Fibroblast of villous mesenchyme (primary cell): ENCODE measurements around the gene ZNF618. TPM values are rescaled to one million over a fixed set of nuclear protein-coding genes. Genes with fewer than 3 reads are reported as not detected.

Experiments used
- DNase-seq: peaks from one replicate; pipeline ENCODE4 v3.0.0-alpha.2; 2010; ENCODE audit warnings: low read depth
- H3K4me3 ChIP-seq: 2 replicates; pipeline ENCODE4 v1.5.1; 2011; ENCODE audit warnings: low read depth, mild to moderate bottlenecking, low read length
- total RNA-seq: library from RNA; depleted of rRNA; stranded (reverse); fragments of >200 nt; gene quantifications from 2 replicates; pipeline ENCODE4 v1.2.3, GENCODE V29; 2012
- TF ChIP-seq, protein P1 (sequence below): IDR thresholded peaks from 2 replicates; pipeline ENCODE4 v1.5.1; 2012; ENCODE audit warnings: low read depth, mild to moderate bottlenecking, low read length; ENCODE audit not compliant: insufficient read depth

ZNF618 gene
- total RNA-seq, 1 donor, result 12.5 TPM

DNA sequence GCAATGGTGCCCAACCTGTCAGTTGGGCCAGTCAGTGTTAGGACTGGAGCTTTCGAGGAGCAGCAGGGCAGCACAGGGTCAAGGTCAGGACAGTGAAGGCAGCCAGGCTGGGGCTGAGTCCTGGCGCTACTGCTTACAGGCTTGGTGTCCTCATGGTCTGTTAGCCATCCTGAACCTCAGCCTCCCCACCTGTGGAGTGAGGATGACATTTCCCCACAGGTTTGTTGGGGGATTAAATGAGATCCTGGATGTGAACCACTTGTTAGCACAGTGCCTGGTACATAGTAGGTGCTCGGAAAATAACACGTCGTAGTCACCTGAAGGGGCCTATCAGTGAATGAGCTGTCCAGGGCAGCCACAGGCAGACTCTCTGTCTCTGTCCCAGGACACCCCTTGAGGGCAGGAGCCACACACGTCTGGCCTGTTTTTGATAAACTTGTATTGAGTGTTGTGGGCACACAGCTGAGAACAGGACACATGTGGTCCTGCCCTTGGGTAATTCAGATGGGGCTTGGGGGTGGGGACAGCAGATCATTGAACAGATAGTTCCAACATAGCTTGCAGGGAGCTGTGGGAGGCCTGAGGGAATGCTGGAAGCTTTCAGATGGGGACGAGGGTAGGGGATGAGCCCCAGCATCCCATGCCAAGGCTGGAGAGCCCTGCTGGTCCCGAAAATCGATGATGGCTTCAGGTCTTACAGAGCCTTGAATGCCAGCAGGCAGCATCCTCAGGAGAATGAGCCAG is 132.7 kb downstream of the ZNF618 start:
- DNase-seq, result no peak
- TF ChIP-seq, protein P1, sequence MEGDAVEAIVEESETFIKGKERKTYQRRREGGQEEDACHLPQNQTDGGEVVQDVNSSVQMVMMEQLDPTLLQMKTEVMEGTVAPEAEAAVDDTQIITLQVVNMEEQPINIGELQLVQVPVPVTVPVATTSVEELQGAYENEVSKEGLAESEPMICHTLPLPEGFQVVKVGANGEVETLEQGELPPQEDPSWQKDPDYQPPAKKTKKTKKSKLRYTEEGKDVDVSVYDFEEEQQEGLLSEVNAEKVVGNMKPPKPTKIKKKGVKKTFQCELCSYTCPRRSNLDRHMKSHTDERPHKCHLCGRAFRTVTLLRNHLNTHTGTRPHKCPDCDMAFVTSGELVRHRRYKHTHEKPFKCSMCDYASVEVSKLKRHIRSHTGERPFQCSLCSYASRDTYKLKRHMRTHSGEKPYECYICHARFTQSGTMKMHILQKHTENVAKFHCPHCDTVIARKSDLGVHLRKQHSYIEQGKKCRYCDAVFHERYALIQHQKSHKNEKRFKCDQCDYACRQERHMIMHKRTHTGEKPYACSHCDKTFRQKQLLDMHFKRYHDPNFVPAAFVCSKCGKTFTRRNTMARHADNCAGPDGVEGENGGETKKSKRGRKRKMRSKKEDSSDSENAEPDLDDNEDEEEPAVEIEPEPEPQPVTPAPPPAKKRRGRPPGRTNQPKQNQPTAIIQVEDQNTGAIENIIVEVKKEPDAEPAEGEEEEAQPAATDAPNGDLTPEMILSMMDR, result no peak
- no peak overlapping the region for H3K4me3 ChIP-seq

- no peak for DNase-seq
- TF ChIP-seq, protein P1, result no peak
These were observed 135.2 kb downstream of the ZNF618 start for GRCh38 chr9:114011313-114011712.

GRCh38 chr9:114012126-114012525 is 136.0 kb downstream of the ZNF618 start:
- DNase-seq, result no peak
- TF ChIP-seq, protein P1, result no peak
- H3K4me3 ChIP-seq, result no peak overlapping the region

More at GRCh38 chr9:114011313-114011712, 135.2 kb downstream of the ZNF618 start:
- no peak overlapping the region for H3K4me3 ChIP-seq

GRCh38 chr9:114014044-114014443 is 137.9 kb downstream of the ZNF618 start:
- TF ChIP-seq, protein P1, result no peak
- DNase-seq, result no peak

GRCh38 chr9:114015607-114016006 is 139.5 kb downstream of the ZNF618 start:
- no peak overlapping the region for H3K4me3 ChIP-seq
- TF ChIP-seq, protein P1, result no peak
- DNase-seq, result no peak

More at GRCh38 chr9:114014044-114014443, 137.9 kb downstream of the ZNF618 start:
- H3K4me3 ChIP-seq, result no peak overlapping the region

GRCh38 chr9:114016101-114016500 is 140.0 kb downstream of the ZNF618 start:
- TF ChIP-seq, protein P1, result no peak
- no peak overlapping the region for H3K4me3 ChIP-seq
- DNase-seq, result no peak
